H1 (cell line): ENCODE measurements around the gene BARX1. TPM values are rescaled to one million over a fixed set of nuclear protein-coding genes. Genes with fewer than 3 reads are reported as not detected.

Experiments
- CTCF ChIA-PET: fragments of 300-600 bp; sonication (Branson Sonifier 250); formaldehyde crosslinking; loops from one replicate; lab custom pipeline; 2021; ENCODE audit not compliant: partially characterized antibody; lab: Charles Lee
- POLR2A ChIA-PET: fragments of 300-600 bp; sonication (Branson Sonifier 250); formaldehyde crosslinking; loops from one replicate; lab custom pipeline; 2021; ENCODE audit warnings: inconsistent platforms; ENCODE audit not compliant: partially characterized antibody; lab: Charles Lee
- DNase-seq, 2 experiments: peaks; one replicate each; pipeline versions ENCODE4 v3.0.0 to v3.0.0-alpha.2; 2010 to 2022; ENCODE audit warnings: low spot score in 2 of 2, low read depth in 1 of 2, mixed read lengths in 1 of 2
- FAIRE-seq: peaks from 2 replicates; lab custom pipeline; 2011; peaks lifted over from hg19 to GRCh38; lab: Jason Lieb, UNC
- H2AFZ ChIP-seq: 2 replicates; pipeline ENCODE4 v1.8.1; 2012; ENCODE audit warnings: low read length, inconsistent platforms
- H2AK5ac ChIP-seq: 2 replicates; pipeline ENCODE4 v1.6.1; 2013; ENCODE audit warnings: low read depth, low read length
- H2BK120ac ChIP-seq: replicated peaks from 2 replicates; pipeline ENCODE3; 2013; ENCODE audit warnings: low read depth, low read length, inconsistent platforms
- H2BK12ac ChIP-seq: 2 replicates; pipeline ENCODE4 v1.6.1; 2013; ENCODE audit warnings: low read depth, low read length
- H2BK15ac ChIP-seq: 2 replicates; pipeline ENCODE4 v1.6.1; 2013; ENCODE audit warnings: low read length
- H2BK20ac ChIP-seq: 2 replicates; pipeline ENCODE4 v1.6.1; 2013; ENCODE audit warnings: low read length
- H2BK5ac ChIP-seq: 2 replicates; pipeline ENCODE4 v1.6.1; 2013; ENCODE audit warnings: low read depth, low read length
- H3K14ac ChIP-seq: 2 replicates; pipeline ENCODE4 v1.6.1; 2013; ENCODE audit warnings: inconsistent platforms; ENCODE audit not compliant: insufficient read length
- H3K18ac ChIP-seq: 2 replicates; pipeline ENCODE4 v1.6.1; 2013; ENCODE audit warnings: low read length; ENCODE audit errors: extremely low read depth
- H3K23ac ChIP-seq: 2 replicates; pipeline ENCODE4 v1.6.1; 2013; ENCODE audit warnings: inconsistent platforms; ENCODE audit not compliant: insufficient read length
- H3K23me2 ChIP-seq: 2 replicates; pipeline ENCODE4 v1.6.1; 2013; ENCODE audit warnings: low read depth, low read length
- H3K27ac ChIP-seq: 2 replicates; pipeline ENCODE4 v1.6.1; 2011; ENCODE audit warnings: low read depth, low read length, inconsistent platforms
- H3K27me3 ChIP-seq, 4 experiments: replicated peaks in 1 of 4; 1 replicate in 1 of 4; 2 replicates in 3 of 4; pipeline versions ENCODE4 v1.6.1 to v1.8.1; 2011 to 2013; ENCODE audit warnings: low read length in 3 of 4, mild to moderate bottlenecking in 3 of 4, inconsistent platforms in 2 of 4, mixed read lengths in 2 of 4, moderate library complexity in 1 of 4; ENCODE audit not compliant: control insufficient read depth in 3 of 4, insufficient read depth in 3 of 4; ENCODE audit errors: extremely low read depth in 1 of 4
- H3K36me3 ChIP-seq, 4 experiments: 2 replicates each; pipeline versions ENCODE4 v1.6.1 to v1.8.1; 2011 to 2013; ENCODE audit warnings: mild to moderate bottlenecking in 4 of 4, low read length in 3 of 4, moderate library complexity in 2 of 4, control low read depth in 1 of 4, inconsistent platforms in 1 of 4; ENCODE audit not compliant: insufficient read depth in 4 of 4, control insufficient read depth in 2 of 4
- H3K4ac ChIP-seq: replicated peaks from 2 replicates; pipeline ENCODE3; 2013; ENCODE audit warnings: low read length, low read depth, mixed read lengths, inconsistent platforms; ENCODE audit not compliant: insufficient read length
- H3K4me1 ChIP-seq, 4 experiments: replicated peaks in 1 of 4; 1 replicate in 1 of 4; 2 replicates in 3 of 4; pipeline versions ENCODE4 v1.6.1 to v1.8.1; 2011 to 2013; ENCODE audit warnings: low read length in 3 of 4, inconsistent platforms in 2 of 4, mixed read lengths in 1 of 4; ENCODE audit not compliant: insufficient read depth in 4 of 4, control insufficient read depth in 3 of 4
- H3K4me2 ChIP-seq, 2 experiments: 2 replicates each; pipeline versions ENCODE4 v1.6.1 to v1.8.1; 2011 to 2013; ENCODE audit warnings: low read depth in 2 of 2, low read length in 2 of 2, control low read depth in 1 of 2, inconsistent platforms in 1 of 2, mild to moderate bottlenecking in 1 of 2; ENCODE audit not compliant: insufficient read depth in 1 of 2
- H3K4me3 ChIP-seq, 4 experiments: fragments of 200-600, 300-600 bp in 1 of 4; sonication (generic), shearing (Covaris generic), sonication (Bioruptor Twin) in 1 of 4; 2 replicates each; pipeline versions ENCODE4 v1.5.1 to v1.8.1; 2011 to 2016; ENCODE audit warnings: low read length in 4 of 4, low read depth in 3 of 4, control low read depth in 2 of 4, inconsistent platforms in 2 of 4, mild to moderate bottlenecking in 2 of 4, mixed read lengths in 1 of 4, moderate library complexity in 1 of 4; ENCODE audit not compliant: insufficient read depth in 2 of 4; ENCODE audit errors: extremely low read depth in 1 of 4
- H3K56ac ChIP-seq: replicated peaks from 2 replicates; pipeline ENCODE3; 2013; ENCODE audit warnings: low read depth, mild to moderate bottlenecking, mixed read lengths, low read length, inconsistent platforms; ENCODE audit not compliant: insufficient read length
- H3K79me1 ChIP-seq: 2 replicates; pipeline ENCODE4 v1.6.1; 2013; ENCODE audit warnings: low read depth, low read length, control low read depth
- H3K79me2 ChIP-seq, 2 experiments: 2 replicates each; pipeline versions ENCODE4 v1.6.1 to v1.8.1; 2012 to 2013; ENCODE audit warnings: low read length in 2 of 2, mild to moderate bottlenecking in 2 of 2, inconsistent platforms in 1 of 2; ENCODE audit not compliant: insufficient read depth in 2 of 2, control insufficient read depth in 1 of 2
- H3K9ac ChIP-seq, 4 experiments: replicated peaks in 1 of 4; 1 replicate in 1 of 4; 2 replicates in 3 of 4; pipeline versions ENCODE4 v1.6.1 to v1.8.1; 2011 to 2013; ENCODE audit warnings: low read depth in 3 of 4, low read length in 3 of 4, control low read depth in 2 of 4, mild to moderate bottlenecking in 2 of 4, moderate library complexity in 2 of 4, inconsistent platforms in 1 of 4; ENCODE audit errors: extremely low read depth in 1 of 4
- H3K9me3 ChIP-seq, 2 experiments: 2 replicates each; pipeline versions ENCODE4 v1.6.1 to v1.8.1; 2012 to 2013; ENCODE audit warnings: mild to moderate bottlenecking in 2 of 2, moderate library complexity in 2 of 2, control low read depth in 1 of 2, inconsistent platforms in 1 of 2, low read depth in 1 of 2, low read length in 1 of 2, mixed read lengths in 1 of 2; ENCODE audit not compliant: insufficient read depth in 2 of 2
- H4K20me1 ChIP-seq, 2 experiments: replicated peaks in 1 of 2; 2 replicates each; pipeline versions ENCODE3 to v1.8.1; 2011 to 2013; ENCODE audit warnings: inconsistent platforms in 2 of 2, low read length in 2 of 2, mild to moderate bottlenecking in 1 of 2; ENCODE audit not compliant: insufficient read depth in 2 of 2, control insufficient read depth in 1 of 2
- H4K5ac ChIP-seq: 2 replicates; pipeline ENCODE4 v1.6.1; 2013; ENCODE audit warnings: low read length, low read depth, mixed read lengths, inconsistent platforms; ENCODE audit not compliant: insufficient read length
- H4K8ac ChIP-seq: 2 replicates; pipeline ENCODE4 v1.8.0; 2013; ENCODE audit warnings: mild to moderate bottlenecking, moderate library complexity, low read length, inconsistent platforms; ENCODE audit not compliant: insufficient read depth; ENCODE audit errors: extremely low read depth
- H4K91ac ChIP-seq: replicated peaks from 2 replicates; pipeline ENCODE3; 2013; ENCODE audit warnings: low read length, mixed read lengths, inconsistent platforms; ENCODE audit not compliant: insufficient read length
- BCL11A ChIP-seq, 2 experiments: IDR thresholded peaks; one replicate each; pipeline ENCODE4 v1.6.1; 2011; ENCODE audit warnings: low read depth in 2 of 2, low read length in 2 of 2, mild to moderate bottlenecking in 2 of 2
- CBX5 ChIP-seq: fragments of 300-800, 300-1000 bp; sonication (generic); IDR thresholded peaks from 2 replicates; pipeline ENCODE4 v1.7.1; 2016; ENCODE audit warnings: antibody characterized with exemption, low read length, low read depth
- CTBP2 ChIP-seq: IDR thresholded peaks from 2 replicates; pipeline ENCODE4 v1.7.0; 2011; ENCODE audit warnings: borderline replicate concordance, mild to moderate bottlenecking, moderate library complexity, mixed read lengths, low read length; ENCODE audit not compliant: insufficient read depth, insufficient read length
- HDAC6 ChIP-seq: IDR thresholded peaks from one replicate; pipeline ENCODE4 v1.7.1; 2012; ENCODE audit warnings: low read depth, mild to moderate bottlenecking, inconsistent platforms, low read length, moderate library complexity
- JUND ChIP-seq: IDR thresholded peaks from 2 replicates; pipeline ENCODE4 v1.6.1; 2011; ENCODE audit warnings: mild to moderate bottlenecking, improper control_type of control experiment, low read length
- NANOG ChIP-seq: IDR thresholded peaks from 2 replicates; pipeline ENCODE4 v1.6.1; 2011; ENCODE audit warnings: low read length, low read depth, mild to moderate bottlenecking, inconsistent platforms; ENCODE audit not compliant: insufficient read depth, poor library complexity, severe bottlenecking
- TAF7 ChIP-seq: optimal IDR thresholded peaks from 2 replicates; pipeline ENCODE3; 2011; ENCODE audit warnings: low read depth, mild to moderate bottlenecking, inconsistent platforms, low read length, moderate library complexity, borderline replicate concordance
- TCF12 ChIP-seq: IDR thresholded peaks from 2 replicates; pipeline ENCODE4 v1.6.1; 2011; ENCODE audit warnings: low read depth, mild to moderate bottlenecking, low read length
- WGBS, 2 experiments: shearing (Covaris generic) in 1 of 2; methylation state at CpG; one replicate each; pipeline versions ENCODE4 v1.1.6 to v1.1.7; 2013 to 2015; ENCODE audit warnings: low lambda C conversion rate in 2 of 2, mixed read lengths in 2 of 2, inconsistent platforms in 1 of 2, low coverage in 1 of 2, missing lambda C conversion rate in 1 of 2; ENCODE audit not compliant: insufficient replicate concordance in 2 of 2, insufficient coverage in 1 of 2, insufficient read length in 1 of 2; ENCODE audit errors: extremely low coverage in 1 of 2, missing lambda C conversion rate in 1 of 2; 5-methylcytosine and 5-hydroxymethylcytosine counted together
- polyA plus RNA-seq, 7 experiments: library from polyadenylated mRNA; depleted of rRNA in 3 of 7; stranded (reverse) in 5 of 7; unstranded in 2 of 7; fragments of >200 nt in 5 of 7; fragments of 200-250 nt in 2 of 7; gene quantifications; 1 replicate in 5 of 7; 2 replicates in 1 of 7; 4 replicates in 1 of 7; pipeline versions ENCODE4 v1.2.1 to v1.2.3, GENCODE V29; 2011 to 2013; ENCODE audit warnings: missing spikeins in 2 of 7, mixed read lengths in 2 of 7
- total RNA-seq: library from RNA; stranded (reverse); fragmentation: NEBNext Ultra II Directional; extraction: Animal tissue kit (Norgen Biotek cat#: 25700); gene quantifications from 2 replicates; pipeline ENCODE4 v1.2.1, GENCODE V29; 2021

The BARX1 gene
- total and polyA plus RNA-seq, 2 of the 8 experiments (the other 6 are each of a cell fraction or from before 2014, with no cell fraction given): 0.79 to 2.6 TPM

DNA sequence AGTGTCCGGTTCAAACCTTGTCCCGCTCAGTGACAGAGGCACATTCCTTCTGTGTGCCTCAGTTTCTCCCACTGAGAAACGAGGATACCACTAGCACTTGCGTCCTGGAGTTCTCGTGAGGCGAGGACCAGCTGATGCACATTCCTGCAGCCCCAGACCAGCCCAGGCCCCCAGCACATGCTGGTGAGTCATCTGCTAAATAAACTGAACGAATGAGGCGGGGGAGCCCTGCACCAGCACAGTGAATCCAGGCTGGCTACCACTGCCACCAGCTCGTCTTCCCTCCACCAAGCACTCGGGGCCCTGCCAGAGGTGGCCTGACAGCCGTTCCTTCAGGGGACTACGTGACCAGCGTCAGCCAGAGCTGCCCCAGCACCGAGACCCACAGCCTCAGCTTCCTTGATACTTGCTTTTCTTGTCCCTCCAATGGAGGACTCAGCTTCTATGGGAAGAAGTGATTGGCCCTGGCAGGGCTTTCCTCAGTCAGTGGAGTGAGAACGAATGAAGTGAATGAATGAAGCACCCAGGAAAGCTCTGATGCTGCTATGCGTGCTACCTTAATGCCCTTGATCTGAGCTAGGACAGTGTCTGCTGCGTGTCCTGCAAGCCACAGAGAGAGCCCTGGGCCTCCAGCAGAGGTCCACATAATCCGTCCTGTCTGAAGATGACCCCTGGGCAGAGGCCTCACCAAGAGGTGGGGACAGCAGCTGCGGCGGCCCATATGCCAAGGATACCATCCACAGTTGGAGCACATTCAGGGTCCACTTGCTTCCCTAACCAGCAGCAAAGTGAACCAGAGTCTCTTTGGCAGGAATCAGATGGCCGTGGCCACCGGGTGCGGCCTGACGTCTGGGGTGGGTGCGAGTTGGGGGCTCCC is 13.5 kb upstream of the BARX1 start:
- Histone ChIP-seq H3K4ac (no peak overlapping the region), H3K14ac (no peak overlapping the region), H3K56ac (no peak overlapping the region), H4K8ac (no peak overlapping the region), H3K4me3 (no peak overlapping the region), H4K91ac (no peak overlapping the region), H2BK12ac (no peak overlapping the region), H3K23me2 (no peaks in the 10 kb centered on the region; the same call in 1 of the 2 replicates), H2AK5ac (no peak overlapping the region), H2BK20ac (no peak overlapping the region), H3K4me1 (no peaks in the 10 kb centered on the region), H3K4me2 (no peak overlapping the region), H4K5ac (no peak overlapping the region), H2AFZ (no peak overlapping the region), H3K36me3 (no peaks in the 10 kb centered on the region), H2BK5ac (no peak overlapping the region), H4K20me1 (no peaks in the 10 kb centered on the region), H3K9ac (no peak overlapping the region), H3K27ac (no peak overlapping the region), H2BK120ac (no peak overlapping the region), H3K79me2 (no peaks in the 10 kb centered on the region), H2BK15ac (no peak overlapping the region), H3K23ac (no peak overlapping the region), H3K79me1 (no peaks in the 10 kb centered on the region), H3K27me3 (no peaks in the 10 kb centered on the region; a peak in 1 of 7 replicates), H3K9me3 (peaks cover 4 to 5% of the 10 kb centered on the region in 2 experiments; a peak in 1 of 4 replicates), H3K18ac (no peak overlapping the region)
- FAIRE-seq (no peak), DNase-seq (no peak)
- POLR2A ChIA-PET: no interaction called here
- TF ChIP-seq CTBP2 (no peak), HDAC6 (no peak), TAF7 (no peak), JUND (no peak), NANOG (no peak), TCF12 (no peak), BCL11A (IDR thresholded peaks at IDR 0.05; ENCODE audit: low read depth in 2 of 2, low read length in 2 of 2) (no peak), CBX5 (no peak)
- CTCF ChIA-PET: interaction anchor here (0.6 to 11.8 kb wide), 10 partner anchors 15 to 287 kb away, joined by 3 to 146 read pairs (median 4); no protein-coding TSS in a partner anchor
- 89% methylated on average over 25 of the region's 25 CpGs; no CpG with 5 or more reads in 1 of the 2 experiments for WGBS, 2 experiments
